Prostate gland (tissue), 2 donors: ENCODE data around the gene P2RX1.

Source experiments
- CTCF ChIP-seq, 4 experiments: fragments of 200-600 bp in 2 of 4; fragments of 450-650 bp in 2 of 4; sonication (generic) in 2 of 4; IDR thresholded peaks; 1 replicate in 3 of 4; 2 replicates in 1 of 4; pipeline ENCODE4 v1.5.1; 2016 to 2019; ENCODE audit warnings: antibody characterized with exemption in 4 of 4, mild to moderate bottlenecking in 2 of 4, moderate library complexity in 2 of 4
- POLR2AphosphoS5 ChIP-seq: sonication (generic); formaldehyde crosslinking; IDR thresholded peaks from one replicate; pipeline ENCODE4 v1.6.1; 2017; ENCODE audit warnings: antibody characterized with exemption

- no peak for TF ChIP-seq CTCF (IDR thresholded peaks at IDR 0.05)
- TF ChIP-seq POLR2AphosphoS5: no peak
Measured at GRCh38 chr17:3897731-3898130, 18.5 kb downstream of the P2RX1 start.
